Cerebellar nuclear complex (tissue), 1 donor: ENCODE measurements around the gene CPNE9.

ENCODE experiments used
- DNase-seq, 2 experiments: peaks; one replicate each; lab custom pipeline; 2025; lab: John Stamatoyannopoulos, UW

The CPNE9 gene

DNA sequence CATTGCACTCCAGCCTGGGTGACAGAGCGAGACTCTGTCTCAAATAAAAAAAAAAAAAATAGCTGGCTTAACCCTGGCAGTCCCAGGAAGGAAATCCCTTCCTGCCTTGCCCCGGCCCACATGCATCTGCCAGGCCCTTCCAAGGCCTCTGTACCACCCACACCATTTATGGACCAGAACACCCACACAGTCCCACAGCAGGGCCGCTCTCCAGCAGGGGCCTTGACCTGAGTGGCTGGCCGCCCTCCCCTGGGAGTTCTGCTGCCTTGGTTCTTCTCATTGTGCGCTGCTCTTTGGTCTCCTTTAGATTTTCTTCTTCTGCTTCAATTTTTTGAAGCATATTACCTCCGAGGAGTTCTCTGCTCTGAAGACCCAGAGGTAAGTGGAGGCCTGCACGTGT is 16.1 kb upstream of the CPNE9 start:
- DNase-seq, result no peak

DNA sequence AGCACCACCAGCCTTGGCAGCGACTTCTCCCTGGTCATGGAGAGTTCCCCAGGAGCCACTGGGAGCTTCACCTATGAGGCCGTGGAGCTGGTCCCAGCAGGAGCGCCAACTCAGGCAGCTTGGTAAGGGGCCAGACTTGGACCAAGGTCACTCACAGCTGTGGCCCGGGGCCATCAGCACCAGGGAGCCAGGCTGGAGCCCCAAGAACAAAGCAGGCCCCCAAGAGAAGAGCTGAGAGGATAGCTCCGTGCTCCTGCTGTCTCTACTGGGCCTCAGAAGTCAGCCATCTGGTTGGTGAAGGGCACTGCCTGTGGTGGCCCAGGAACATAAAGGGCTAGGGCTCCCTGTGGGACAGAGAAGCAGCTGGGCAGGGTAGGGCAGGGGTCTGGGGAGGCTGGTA is 14.7 kb upstream of the CPNE9 start:
- DNase-seq, result no peak

DNA sequence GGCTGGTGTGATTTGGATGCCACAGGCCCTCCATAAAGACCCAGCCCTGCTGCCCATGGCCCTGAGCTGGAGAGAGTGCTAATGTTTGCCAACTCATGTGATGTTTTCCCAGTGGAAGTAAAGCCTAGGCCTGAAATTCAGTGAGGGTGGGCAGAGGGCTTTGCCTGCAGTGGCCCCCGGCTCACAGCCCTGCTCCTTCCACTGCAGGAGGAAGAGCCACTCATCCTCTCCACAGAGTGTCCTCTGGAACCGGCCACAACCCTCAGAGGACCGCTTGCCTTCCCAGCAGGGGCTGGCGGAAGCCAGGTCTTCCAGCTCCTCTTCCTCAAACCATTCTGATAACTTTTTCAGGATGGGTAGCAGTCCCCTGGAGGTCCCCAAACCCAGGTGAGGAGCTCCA is 13.9 kb upstream of the CPNE9 start:
- DNase-seq, result no peak

DNA sequence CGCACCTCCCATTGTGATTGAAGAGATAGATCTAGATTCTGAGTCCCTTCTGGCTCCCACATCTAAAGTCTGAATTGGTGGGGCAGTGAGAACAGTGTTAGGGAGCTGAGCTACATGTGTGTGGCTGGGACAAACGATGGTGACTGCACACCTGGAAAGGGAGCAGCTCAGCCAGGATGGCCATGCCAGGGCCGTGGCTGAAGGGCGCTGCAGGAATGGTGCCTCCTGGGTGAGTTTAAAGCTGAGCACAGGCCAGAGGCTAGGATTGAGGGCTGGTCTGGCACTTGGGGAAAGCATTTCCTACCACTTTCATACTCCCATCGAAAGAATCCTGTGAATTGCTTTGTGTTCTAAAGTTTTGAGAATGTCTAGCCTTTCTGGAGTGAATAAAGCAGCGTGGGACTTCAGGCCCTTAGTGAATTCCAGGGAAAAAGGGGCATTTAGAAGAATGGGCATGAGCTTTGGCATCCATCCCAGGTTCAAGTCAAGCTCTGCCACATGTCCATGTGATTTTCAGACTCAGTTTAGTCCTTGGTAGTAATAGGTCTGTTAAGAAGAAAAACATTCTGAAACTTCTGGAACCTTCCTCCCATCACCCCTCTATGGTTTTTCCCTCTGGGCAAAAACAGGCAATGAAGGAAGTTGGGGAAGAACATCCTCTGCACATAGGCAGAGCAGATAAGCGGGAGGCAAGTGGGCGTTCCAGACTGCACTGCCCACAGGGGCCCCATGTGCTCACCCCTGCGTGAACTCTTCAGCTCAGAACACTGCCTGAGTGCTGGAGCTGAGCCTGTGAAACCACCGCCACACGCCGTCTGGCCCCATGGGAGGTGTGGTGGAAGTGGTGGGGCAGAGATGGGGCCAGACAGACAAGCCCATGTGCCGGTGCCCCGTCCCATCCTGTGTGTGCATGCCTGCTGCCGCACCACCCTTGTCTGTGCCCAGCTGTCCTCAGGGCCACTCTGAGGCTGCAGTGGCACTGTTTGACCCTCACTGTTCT is 12.9 kb upstream of the CPNE9 start:
- DNase-seq, result no peak

DNA sequence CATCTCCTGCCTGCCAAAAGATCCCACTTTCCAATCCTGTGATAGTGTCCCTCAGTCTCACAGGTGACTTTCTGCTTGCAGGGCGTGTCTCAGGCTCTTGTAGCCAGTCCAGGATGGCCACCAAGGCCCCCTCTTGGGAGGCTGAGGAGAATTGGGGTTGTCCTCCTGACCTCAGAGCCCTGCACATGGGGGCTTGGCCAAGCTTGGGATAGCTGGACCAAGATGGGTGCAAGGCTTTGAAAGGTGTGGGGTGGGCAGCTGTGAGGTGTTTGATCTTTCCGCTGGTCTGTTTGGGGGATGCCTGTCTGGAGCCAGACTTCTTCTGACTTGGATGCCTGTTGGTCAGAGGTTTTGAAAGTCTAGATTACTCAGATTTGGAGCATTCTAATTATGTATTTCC is 12.0 kb upstream of the CPNE9 start:
- no peak for DNase-seq

DNA sequence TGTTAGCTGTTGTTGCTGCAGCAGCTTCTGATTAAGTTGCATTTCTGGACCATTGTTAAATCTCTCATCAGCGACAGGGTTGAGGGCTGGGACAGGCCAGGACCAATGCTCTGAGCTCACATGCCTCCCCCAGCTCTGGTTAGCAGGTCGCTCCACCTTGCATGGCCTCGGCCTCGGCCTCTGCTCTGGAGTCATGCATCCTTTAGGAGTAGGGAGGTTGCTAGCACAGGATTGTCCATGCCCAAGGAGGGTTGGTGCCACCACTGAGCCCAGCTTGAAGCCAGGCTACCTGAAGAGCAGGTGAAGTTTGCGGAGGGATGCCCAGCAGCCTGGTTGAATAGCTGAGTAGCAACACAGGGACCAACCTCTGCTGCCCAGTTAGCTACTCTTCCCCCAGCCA is 11.2 kb upstream of the CPNE9 start:
- DNase-seq, result no peak

DNA sequence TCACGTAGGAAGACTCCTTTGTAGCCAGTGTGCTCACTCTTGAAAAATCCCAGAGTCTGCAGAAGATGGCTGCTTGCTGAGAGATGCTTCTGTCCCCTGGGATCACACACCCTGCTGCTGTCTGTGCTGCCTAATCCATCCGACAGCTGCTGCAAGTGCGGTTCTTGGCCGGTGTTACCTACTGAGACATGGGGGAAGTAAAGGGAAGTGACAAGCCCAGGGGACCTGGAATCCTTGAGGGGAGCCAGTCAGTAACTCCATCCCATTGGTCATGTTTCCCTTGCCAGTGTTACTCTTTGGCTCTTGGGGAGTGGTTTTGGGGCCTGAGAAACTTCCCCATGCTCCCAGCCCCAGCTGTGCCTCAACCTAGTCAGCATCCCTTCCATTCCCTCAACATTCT is 8.3 kb upstream of the CPNE9 start:
- DNase-seq, result no peak

DNA sequence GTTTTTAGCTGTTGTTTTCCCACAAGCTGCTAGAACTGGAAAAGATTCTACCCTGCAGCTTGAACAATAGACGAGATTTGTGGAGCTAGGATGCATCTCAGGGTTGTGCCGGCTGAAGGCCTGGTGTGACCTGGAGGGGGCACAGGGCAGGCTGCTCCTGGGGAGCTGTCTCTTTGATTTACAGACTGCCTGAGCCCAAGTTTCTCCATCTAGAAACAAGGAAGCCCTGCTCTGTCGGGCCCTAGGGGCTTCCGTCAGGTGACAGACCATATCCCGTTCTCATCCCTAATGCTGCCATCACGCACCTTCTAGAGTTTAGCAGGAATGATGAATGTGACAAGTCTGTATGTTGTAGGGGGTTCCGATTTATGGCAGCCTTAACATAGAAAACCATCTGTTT is 7.9 kb upstream of the CPNE9 start:
- no peak for DNase-seq

DNA sequence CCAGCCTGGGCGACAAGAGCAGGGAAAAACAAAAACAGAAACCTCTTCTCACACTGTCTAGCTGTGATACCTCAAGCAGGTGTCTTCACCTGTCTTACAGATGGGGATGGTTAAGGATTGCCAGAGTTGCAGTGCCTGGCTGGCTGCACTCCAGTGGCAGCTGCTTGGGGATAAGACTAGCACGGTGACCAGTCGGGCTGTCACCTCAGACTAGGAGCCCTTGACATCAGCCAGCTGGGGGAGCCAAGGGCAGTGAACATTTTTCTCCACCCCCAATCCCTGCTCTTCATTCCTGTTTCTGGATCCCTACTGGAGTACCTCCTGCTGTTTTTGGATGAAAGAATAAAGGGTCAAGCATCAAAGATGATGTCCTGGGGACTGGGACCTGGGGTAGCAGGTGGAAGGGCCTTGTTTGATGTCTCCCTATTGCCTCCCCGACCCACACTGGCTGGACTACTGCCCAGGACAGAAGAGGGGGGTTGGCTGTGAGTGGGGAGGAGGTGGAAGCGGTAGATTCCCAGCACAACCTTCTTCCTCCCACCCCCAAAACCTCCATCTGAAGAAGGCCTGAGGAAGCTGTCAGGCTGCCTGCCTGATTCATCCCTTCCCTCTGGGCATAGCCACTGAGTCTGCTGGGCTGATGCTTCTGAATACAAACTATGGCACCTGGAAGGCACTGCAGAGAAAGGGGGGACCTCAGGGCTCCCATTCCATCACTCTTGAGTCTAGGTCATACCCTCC is 7.0 kb upstream of the CPNE9 start:
- no peak for DNase-seq

DNA sequence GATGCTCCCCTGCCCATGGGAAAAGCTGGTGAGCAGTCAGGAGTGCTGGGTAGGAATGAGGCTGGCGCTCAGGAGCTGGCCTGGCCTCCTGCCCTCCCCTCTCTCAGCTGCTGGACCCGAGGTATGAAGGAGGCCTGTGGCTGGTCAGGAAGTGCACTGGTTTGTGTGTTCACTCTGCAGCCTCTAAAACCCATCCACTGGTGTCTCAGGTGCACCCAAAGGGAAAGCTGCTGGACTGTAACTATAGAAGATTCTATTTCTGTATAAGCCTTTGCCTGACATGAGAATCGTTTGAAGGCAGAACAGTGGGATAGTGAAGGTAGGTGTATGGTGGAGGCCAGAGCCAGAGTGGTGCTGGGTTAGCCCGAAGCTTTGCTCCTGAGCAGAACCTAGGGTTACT is 5.7 kb upstream of the CPNE9 start:
- no peak for DNase-seq

DNA sequence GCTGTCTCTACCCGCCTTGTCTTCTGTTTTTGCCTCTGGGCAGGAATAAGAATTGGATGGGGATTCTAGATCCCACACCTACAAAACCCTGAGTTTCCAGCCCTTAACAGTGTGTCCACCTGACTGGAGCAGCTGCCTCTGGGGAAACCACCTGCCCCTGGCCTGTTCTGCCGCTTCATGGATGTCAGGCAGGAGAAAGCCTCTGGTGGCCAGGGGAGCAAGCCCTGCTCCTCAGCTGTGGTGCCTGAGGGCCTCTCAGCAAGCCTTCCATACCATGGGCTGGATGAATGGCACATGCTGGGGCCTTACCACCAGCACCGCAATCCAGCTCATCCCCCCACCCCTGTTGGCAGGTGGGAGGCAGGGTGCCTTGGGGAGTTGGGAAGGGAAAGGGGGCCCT is 5.3 kb upstream of the CPNE9 start:
- no peak for DNase-seq

DNA sequence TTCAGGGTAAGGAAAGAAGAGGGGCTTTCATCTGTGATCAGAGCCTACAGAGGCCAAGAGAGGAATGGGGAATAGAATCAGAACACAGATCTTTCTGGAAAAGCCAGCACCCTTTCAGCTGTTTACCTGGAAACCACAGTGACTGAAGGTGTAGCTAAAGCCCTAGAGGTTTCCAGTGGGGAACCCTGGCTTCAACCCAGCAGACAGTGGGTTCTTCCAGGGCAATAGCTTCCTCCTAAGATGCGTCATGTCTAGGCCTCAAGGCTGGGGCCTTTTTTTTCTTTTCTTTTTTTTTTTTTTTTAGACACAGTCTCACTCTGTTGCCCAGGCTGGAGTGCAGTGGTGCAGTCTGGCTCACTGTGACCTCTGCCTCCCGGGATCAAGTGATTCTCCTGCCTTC is 3.1 kb upstream of the CPNE9 start:
- DNase-seq, result no peak

DNA sequence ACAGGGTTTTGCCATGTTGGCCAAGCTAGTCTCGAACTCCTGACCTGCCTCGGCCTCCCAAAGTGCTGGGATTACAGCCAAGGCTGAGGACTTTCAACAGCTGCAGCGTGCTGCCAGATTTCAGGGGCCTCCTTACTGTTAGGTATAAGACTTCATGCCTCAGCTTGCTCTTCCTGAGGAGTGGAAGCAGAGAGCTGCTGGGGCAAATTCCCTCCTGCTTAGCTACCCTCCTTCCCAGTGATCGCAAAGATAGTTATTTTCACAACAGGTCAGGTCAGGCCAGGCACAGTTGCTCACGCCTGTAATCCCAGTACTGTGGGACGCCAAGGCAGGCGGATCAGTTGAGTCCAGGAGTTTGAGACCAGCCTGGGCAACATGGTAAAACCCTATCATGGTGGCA is 2.6 kb upstream of the CPNE9 start:
- DNase-seq, result no peak

DNA sequence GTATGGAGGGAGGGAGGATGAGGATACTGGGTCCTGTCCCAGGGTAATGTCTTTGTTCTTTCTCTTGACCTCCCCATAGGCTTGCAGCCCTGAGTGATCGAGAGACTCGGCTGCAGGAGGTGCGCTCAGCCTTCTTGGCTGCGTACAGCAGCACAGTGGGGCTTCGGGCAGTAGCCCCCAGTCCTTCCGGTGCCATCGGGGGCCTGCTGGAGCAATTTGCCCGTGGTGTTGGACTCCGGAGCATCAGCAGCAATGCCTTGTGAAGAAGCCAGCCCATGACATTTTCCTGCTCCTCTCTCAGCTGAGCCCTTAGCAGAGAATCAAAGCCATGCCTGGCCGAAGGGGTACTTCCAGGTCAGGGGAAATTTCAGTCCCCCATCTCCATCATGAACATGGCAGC is 1.9 kb upstream of the CPNE9 start:
- DNase-seq, result no peak

DNA sequence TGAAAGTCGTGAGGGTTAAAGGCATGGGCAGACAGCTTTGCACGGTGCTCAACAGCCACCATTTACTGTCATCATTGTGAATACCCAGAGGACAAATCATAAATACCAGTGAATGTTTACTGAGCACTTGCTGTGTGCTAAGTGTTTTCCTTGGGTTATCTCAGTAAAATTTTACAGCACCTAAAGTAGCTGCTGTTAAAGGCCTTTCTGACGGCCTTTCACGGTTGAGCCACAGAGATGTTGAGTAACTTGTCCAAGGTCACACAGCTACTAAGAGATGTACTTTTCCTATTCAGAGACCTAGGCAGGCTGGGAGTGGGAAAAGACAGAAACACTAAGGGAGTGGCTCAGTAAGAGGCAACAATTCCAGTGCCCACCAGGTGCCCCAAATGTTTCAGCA is 393 bp upstream of the CPNE9 start:
- no peak for DNase-seq

DNA sequence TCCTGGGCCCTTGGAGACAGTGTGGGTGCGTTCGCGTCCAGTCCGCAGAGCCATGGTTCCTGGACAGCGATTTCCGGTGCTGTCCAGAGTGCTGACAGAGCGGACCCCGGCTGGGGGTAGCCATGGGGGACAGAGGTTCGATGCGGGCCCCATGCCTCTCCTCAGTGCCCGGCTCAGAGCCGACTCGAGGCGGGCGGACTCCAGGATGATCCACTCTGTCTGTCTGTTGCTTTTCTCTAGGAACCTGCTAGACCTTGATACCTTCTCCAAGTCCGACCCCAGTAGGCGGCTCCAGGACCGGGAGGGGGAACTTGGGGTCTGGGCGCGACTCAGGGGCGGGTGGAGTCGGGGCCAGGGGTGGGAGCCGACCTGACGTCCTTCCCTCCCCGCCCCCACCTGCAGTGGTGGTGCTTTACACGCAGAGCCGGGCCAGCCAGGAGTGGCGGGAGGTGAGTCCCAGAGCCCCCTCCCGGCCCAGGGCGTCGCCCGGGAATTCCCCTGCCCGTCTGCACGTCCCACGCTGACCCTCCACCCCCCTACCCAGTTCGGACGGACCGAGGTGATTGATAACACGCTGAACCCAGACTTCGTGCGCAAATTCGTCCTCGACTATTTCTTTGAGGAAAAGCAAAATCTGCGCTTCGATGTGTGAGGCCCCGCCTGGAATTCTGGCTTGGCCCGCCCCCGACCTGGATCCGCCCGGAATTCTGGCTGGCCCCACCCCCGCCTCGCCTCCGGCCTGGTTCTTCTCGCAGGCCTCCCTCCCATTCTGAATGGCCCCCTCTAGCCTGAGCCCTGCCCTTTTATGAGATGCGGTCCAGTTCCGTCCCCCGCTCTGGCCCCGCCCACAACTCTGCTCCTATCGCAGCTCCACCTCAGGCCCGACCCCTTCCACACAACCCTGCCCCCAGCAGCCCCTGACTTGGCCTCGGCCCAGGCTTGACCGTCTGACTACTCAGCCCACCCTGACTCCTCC is 1.0 kb downstream of the CPNE9 start:
- DNase-seq, result peak in 1 of 2 experiments; percentile 29

DNA sequence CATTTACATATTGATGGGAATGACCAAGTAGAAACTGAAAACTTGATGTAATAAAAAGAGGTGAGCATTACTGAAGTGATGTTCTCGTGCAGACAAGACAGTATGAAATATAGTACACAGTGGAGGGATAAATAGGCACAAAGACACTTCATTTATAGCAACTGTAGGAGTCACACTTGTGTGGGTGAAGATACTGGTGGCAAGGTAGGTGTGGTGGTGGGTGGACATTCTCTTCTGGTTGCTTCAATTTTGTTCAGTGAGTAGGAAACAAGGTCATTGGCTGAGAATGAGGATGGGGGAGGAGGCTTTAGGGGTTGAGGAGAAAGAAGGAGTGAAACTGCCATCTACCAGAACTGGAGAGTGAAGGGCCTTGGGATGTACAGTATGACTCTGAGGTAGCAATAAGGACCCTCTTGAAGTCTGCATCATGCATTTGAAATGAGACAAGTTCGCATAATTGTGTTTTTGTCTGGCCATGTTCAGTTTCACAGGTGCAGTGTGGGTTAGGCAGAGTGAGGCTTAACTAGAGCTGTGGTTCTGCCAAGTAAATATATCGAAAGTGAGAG is 6.6 kb downstream of the CPNE9 start:
- DNase-seq, result no peak

DNA sequence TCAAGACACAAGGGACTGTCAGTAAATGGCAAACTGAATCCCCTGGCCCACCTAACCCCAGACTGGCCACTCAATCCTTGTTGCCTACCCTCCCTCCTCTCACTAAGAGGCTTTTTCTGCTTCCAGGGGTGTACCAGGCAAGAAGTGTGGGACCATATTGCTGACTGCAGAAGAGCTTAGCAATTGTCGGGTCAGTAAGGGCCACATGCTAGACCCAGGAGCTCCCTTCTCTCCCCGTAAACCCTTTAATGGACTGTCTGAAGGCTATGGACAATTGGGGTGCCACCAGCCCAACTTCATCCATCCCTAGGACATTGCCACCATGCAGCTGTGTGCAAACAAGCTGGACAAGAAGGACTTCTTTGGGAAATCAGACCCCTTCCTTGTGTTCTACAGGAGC is 8.8 kb downstream of the CPNE9 start:
- DNase-seq, result no peak

DNA sequence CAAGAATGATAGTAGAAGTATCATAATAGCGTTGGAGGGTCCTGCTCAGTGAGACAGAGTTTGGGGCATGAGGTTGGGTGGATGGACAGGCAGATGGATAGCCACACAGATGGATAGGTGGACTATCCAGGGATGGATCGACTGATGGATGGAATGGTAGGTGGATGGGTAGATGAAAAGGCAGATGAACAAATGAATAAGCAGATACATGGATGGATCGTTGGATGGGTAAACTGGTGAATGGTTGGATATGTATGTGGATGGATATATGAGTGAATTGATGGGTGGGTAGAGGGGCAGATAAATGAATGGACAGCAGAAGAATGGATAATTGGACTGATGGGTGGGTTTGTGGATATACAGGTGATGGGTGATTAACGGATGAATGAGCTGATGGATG is 9.5 kb downstream of the CPNE9 start:
- DNase-seq, result no peak

DNA sequence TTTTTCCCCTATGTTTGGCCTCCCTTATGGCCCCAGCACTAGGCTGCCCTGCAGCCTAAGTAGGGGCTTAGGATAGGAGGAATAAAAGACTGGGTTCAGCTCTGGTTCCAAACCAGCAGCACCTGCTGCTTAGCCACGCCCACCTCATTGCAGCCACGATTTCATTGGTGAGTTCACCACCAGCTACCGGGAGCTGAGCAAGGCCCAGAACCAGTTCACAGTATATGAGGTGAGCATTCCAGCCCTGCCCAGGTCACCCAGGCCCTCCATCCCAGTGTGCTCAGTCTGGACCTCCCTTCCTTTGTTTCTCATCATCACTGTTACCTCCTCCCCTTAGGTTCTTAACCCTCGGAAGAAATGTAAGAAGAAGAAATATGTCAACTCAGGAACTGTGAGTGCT is 11.5 kb downstream of the CPNE9 start:
- no peak for DNase-seq

DNA sequence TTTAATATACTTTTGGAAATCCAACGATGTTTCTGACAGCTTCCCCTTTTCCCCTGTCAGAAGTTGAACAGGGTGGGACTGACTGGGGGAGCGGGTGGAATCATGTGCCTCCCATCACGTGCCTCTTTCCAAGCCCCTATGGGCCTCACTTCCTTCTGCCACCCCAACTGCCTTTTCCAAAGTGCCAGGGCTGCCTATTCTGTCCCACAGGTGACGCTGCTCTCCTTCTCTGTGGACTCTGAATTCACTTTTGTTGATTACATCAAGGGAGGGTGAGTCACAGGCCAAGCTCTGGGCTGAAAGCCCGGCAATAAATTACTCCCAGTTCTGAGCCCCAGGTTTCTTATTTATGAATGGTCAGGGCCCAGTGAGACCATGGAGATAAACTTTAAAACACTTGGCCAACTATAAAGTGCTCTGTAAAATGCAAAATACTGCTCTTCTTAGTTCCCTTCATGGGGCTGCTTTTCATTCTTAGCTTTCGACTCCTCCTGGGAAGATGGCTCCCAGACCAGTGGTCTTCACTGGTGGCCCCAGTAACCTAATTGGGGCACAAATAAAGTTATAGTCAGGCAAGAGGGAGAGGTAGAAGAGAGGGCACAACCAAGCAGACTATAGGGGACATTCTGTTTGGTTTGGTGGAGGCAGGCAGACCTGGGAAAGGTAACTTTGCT is 12.3 kb downstream of the CPNE9 start:
- no peak for DNase-seq
